ENCODE measurements around the gene PEX3. TPM values are rescaled to one million over a fixed set of nuclear protein-coding genes. Genes with fewer than 3 reads are reported as not detected.
"Not testable (repeated sequence)": the region's sequence is repeated elsewhere in the genome, so short reads cannot be mapped to it uniquely, and the experiment has no call there.

The PEX3 gene
- total RNA-seq, 1 donor from 2014 or later: 34.8 TPM

DNA sequence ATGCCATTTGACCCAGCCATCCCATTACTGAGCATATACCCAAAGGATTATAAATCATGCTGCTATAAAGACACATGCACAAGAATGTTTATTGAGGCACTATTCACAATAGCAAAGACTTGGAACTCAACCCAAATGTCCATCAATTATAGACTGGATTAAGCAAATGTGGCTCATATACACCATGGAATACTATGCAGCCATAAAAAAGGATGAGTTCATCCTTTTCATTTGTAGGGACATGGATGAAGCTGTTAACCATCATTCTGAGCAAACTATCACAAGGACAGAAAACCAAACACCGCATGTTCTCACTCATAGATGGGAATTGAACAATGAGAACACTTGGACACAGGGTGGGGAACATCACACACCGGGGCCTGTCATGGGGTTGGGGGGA, 2.7 kb upstream of the PEX3 start:
- DNase-seq: not testable (repeated sequence)

DNA sequence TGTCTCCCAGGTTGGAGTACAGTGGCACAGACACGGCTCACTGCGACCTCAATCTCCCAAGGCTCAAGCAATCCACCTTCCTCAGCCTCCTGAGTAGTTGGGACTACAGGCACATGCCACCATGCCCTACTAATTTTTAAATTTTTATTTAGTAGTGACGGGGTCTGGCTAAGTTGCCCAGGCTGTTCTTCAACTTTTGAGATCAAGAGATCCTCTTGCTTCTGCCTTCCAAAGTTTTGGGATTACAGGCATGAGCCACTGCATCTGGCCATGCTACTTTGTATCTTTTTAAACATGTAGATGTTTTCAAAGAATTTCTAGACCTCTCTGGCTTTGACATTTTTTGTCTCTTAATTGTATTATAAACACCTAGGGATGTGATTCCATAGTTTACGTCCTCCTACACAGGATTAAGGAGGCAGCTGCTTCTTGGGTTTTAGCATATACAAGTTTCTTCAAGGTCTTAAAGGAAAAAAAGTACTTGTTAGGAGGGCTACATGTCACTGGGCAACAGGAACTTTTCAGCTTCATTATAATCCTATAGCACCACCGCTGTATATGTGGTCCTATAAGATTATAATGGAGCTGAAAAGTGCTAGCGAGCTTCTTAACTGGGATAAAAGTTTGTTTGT, 1.4 kb upstream of the PEX3 start:
- DNase-seq: no peak

GRCh38 chr6:143449714-143450452, 722 bp upstream of the PEX3 start:
- DNase-seq: no peak

GRCh38 chr6:143451531-143451930, 926 bp downstream of the PEX3 start:
- DNase-seq: no peak

DNA sequence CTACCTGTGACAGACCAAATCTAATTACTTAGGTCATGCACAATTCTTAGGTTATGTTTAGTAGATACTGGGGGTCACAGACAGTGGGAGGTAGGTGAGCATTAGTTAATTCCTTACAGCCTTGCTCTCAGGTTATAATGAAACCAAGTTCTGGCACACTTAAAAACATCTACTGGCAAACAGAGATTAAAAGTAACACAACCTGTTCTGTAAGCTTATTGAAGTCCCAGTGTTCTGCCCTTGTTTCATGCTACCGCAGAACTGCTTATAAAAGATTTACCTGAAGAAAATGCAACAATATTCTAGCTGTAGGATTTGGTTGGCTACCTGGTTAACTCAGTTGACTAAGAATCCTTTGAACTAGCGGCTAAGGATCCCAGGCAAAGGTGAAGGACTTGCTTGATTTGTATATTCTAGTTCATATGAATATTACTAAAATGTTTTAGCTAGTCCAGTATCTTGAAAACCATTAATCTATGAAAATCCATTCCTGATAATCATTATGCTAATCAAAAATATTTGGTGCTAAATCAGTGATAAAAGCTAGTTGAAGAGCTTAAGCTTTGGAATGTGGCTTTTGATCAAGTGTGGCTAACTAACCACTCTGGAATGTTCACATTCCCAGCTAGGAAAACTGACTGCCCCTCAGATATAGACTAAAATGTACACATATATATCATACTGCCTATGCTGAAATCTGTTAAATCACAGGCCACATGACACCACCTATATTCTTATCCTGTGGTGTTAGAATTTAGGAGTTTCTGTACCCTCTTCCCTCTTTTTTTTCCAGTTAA, 7.2 kb downstream of the PEX3 start:
- no peak for DNase-seq

DNA sequence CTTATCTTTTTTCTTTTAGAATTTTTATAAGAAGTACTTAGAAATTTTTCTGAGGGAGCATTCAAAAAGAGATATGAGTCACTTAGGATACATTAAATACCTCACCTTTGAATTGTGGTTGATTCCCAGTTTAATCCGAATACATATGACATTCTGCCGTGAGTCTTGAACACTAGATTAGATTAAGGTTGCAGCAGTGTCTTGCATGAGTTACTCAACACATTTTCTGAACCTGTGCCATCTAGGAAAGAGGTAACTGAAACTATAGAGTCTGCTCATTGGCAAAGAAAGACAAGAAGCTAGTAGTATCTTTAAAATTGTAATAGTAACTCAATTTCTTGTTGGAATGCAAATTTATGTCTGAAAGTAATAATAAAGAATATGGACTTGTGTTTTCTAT, 14.9 kb downstream of the PEX3 start:
- no peak for DNase-seq

DNA sequence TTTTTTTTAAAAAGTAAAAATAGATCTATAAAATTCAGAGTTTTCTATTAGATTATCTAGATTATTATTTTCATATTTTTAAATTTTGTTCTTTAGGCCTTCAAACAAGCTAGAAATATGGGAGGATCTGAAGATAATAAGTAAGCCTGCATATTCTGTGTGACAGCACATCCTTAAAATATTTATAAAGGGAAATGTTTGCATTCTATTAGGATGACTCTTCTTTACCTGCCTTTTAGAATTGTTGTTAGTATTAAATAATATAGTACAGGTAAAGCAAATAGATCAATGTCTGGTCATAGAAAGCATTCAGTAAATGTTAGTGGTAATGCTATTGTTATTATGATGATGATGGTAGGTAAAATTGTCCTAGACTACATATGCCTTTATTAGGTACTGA, 17.4 kb downstream of the PEX3 start:
- DNase-seq: no peak

GRCh38 chr6:143468823-143469222, 18.2 kb downstream of the PEX3 start:
- DNase-seq: not testable (repeated sequence)

DNA sequence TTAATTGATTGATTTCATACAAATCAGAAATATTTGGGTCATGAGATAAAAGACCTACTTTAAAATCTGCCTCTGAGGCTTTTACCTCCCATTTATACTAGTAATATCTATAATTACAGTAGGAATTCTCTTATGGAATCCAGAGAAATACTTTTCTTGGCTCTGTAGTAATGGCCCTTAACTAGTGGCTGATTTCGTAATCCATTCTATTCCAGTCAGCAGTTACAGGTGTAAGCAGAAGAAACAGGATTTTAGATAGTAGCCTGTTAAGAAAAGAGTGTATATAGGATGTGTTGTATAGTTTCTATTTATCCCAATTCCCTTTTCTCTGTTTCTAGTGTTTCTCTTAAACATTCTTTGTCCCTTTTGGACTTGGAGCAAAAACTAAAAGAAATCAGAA, 21.2 kb downstream of the PEX3 start:
- DNase-seq: no peak

GRCh38 chr6:143476545-143476944, 25.9 kb downstream of the PEX3 start:
- DNase-seq: no peak

DNA sequence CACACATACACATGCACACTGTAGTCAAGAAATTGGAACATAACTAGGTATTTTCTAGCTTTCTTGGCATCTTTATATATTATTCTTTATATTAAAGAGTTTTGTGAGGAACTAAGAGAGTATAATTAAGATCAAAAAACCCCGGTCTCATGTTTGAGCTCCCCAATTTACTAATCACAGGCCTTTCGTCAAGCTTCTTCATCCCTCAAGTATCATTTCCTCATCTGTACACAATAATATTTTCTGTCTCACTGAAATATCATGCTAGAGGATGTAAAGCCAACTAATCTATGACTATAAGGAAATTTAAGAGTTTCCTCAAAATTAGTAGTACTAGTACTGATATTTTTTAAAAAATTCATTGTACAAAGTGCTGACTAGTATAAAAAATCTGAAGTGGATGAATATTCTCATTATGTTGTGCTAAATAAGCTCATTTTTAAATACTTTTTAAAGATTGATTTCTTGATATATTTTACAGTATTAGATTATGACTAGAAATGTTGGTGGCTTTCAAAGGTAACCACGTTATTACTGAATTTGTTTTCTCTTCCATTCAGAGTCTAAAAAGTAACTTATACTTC, 28.0 kb downstream of the PEX3 start:
- no peak for DNase-seq

DNA sequence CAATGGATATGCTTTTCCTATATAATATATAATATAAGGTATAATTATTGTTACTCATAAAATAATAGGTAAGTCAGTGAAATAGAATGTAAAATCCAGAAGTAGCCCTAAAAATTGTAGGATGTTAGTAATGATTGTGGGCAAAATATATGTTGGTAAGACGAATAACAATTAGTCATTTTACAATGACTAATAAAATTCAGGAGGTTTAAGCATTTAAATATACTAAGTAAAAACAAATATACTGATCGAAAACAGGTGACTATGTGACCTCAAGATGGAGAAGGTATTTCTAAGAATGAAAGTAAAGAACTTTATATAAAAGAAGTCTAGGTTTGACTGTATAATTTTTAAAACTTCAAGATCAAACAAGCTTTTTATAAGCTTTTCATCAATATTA, 32.0 kb downstream of the PEX3 start:
- no peak for DNase-seq

- DNase-seq: no peak
Measured at GRCh38 chr6:143485967-143486366, 35.4 kb downstream of the PEX3 start.

- DNase-seq: no peak
Measured at GRCh38 chr6:143486752-143487151, 36.1 kb downstream of the PEX3 start.

DNA sequence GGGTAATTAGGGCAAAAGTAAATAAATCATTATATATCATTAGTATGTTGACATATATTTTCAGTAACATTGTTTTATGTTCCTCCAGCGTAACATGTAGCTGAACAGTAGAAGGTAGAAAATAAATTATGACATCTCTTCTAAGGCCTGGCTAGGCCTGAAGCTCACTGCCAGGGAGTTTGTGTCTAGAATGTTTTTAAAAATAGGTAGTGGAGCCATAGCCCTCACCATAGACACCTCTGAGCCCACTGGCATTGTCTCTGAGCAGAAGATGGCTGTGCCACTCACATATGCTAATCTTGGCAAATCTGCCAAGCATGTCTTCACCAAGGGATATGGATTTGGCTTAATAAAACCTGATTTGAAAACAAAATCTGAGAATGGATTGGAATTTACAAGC, 39.6 kb downstream of the PEX3 start:
- DNase-seq: no peak

GRCh38 chr6:143490775-143491174, 40.2 kb downstream of the PEX3 start:
- no peak for DNase-seq

DNA sequence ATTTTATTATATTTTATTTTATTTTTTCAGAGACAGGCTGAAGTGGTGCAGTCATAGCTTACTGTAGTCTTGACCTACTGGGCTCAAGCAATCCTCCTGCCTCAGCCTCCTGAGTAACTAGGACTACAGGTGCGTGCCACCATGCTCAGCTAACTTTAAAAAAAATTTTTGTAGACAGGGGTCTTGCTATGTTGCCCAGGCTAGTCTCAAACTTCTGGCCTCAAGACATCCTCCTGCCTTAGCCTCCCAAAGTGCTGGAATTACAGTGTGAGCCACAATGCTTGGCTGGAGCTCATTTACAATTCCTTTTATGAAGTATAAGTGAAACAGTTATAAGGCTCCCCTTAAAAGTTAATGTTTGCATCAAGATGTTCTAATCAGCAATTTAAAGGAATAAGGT, 46.4 kb downstream of the PEX3 start:
- DNase-seq: no peak

- no peak for DNase-seq
Measured at GRCh38 chr6:143498428-143498827, 47.8 kb downstream of the PEX3 start.

- no peak for DNase-seq
Measured at GRCh38 chr6:143501851-143502250, 51.2 kb downstream of the PEX3 start.

DNA sequence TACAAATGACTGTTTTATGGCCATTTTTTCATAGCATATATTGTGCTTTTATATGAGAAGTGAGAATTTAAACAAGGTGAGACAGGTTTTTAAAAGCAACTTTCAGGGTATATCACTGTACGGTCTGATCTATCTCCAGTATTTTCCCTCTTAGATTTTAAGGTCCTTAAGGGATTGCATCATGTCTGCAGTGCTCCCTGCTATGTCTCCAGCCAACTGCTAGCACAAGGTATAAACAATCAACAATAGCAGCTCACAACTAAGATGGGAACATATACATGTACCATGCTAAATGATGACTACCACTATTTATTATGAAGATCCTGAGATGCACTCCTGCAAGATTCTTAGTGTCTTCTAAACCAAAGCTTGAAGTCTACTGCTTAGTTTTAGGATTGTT, 53.8 kb downstream of the PEX3 start:
- no peak for DNase-seq

DNA sequence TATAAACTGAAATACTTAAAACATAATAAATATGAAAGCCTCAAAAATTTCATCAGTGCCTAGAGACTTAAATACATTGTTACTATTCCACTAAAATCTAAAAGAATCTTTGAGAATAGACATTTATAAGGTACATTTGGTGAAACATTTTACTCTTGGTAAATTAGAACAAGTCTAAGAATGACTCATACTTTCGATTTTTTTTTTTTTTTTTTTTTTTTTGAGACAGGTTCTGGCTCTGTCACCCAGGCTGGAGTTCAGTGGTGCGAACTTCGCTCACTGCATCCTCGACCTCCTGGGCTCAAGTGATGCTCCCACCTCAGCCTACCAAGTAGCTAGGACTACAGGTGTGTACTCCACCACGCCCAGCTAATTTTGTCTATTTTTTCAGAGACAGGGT, 54.5 kb downstream of the PEX3 start:
- DNase-seq: no peak

DNA sequence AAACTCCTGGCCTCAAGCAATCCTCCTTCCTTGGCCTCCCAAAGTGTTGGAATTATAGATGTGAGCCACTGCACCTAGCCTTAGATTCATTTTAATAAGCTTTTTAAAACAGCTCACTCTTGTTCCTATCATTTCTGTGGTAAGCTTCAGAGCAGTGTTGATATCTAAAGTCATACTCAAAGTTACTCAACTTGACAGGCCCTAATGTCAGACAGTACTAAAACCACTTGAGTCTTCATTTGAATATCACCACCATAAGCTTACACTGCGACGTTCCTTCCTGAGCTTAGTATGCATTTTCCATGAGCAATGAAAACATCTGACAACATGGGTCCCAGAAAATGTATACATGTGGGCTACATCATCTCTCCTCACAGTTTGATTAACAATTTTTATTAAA, 54.9 kb downstream of the PEX3 start:
- no peak for DNase-seq

- no peak for DNase-seq
Measured at GRCh38 chr6:143506199-143506598, 55.6 kb downstream of the PEX3 start.
